DOHH2 (cell line): ENCODE results near the gene CLTC.

Experiments used
- EZH2phosphoT487 ChIP-seq: fragments of 200-600 bp; sonication (generic); IDR thresholded peaks from 2 replicates; pipeline ENCODE4 v1.6.1; 2017; ENCODE audit warnings: borderline replicate concordance, mild to moderate bottlenecking, antibody characterized with exemption, low read length, moderate library complexity, mixed read lengths
- TF ChIP-seq, protein P1 (sequence below): fragments of 200-600 bp; sonication (generic); IDR thresholded peaks from one replicate; pipeline ENCODE4 v1.5.1; 2014; ENCODE audit warnings: antibody characterized with exemption, mild to moderate bottlenecking, low read depth, low read length; ENCODE audit not compliant: poor library complexity, severe bottlenecking

DNA sequence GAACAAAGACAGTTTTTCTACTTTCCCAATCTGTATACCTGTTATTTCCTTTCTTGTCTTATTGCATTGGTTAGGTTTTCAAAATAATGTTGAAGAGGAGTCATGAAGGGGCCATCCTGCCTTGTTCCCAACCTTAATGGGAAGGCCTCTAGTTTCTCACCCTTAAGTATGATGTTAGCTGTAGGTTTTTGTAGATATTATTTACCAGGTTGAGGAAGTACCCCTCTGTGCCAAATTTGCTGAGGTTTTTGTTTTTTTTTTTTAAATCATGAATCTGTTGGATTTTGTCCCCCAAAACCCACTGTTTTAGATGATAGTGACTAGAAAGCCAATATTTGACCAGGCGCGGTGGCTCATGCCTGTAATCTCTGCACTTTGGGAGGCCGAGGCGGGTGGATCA is 124.1 kb downstream of the CLTC start:
- TF ChIP-seq, protein P1, sequence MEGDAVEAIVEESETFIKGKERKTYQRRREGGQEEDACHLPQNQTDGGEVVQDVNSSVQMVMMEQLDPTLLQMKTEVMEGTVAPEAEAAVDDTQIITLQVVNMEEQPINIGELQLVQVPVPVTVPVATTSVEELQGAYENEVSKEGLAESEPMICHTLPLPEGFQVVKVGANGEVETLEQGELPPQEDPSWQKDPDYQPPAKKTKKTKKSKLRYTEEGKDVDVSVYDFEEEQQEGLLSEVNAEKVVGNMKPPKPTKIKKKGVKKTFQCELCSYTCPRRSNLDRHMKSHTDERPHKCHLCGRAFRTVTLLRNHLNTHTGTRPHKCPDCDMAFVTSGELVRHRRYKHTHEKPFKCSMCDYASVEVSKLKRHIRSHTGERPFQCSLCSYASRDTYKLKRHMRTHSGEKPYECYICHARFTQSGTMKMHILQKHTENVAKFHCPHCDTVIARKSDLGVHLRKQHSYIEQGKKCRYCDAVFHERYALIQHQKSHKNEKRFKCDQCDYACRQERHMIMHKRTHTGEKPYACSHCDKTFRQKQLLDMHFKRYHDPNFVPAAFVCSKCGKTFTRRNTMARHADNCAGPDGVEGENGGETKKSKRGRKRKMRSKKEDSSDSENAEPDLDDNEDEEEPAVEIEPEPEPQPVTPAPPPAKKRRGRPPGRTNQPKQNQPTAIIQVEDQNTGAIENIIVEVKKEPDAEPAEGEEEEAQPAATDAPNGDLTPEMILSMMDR: no peak
- TF ChIP-seq EZH2phosphoT487: no peak
